Kidney glomerular epithelial cell (primary cell): ENCODE results near the gene CCDC85B.
A peak's percentile ranks its signal among the peaks of the same experiment; 100 is the strongest.
"Not testable (repeated sequence)": the region's sequence is repeated elsewhere in the genome, so short reads cannot be mapped to it uniquely, and the experiment has no call there.

Experiments used
- DNase-seq: peaks from one replicate; lab custom pipeline; 2025; lab: John Stamatoyannopoulos, UW

Gene CCDC85B

GRCh38 chr11:65887723-65888162 lies 2.7 kb upstream of the CCDC85B start:
- no peak for DNase-seq

DNA sequence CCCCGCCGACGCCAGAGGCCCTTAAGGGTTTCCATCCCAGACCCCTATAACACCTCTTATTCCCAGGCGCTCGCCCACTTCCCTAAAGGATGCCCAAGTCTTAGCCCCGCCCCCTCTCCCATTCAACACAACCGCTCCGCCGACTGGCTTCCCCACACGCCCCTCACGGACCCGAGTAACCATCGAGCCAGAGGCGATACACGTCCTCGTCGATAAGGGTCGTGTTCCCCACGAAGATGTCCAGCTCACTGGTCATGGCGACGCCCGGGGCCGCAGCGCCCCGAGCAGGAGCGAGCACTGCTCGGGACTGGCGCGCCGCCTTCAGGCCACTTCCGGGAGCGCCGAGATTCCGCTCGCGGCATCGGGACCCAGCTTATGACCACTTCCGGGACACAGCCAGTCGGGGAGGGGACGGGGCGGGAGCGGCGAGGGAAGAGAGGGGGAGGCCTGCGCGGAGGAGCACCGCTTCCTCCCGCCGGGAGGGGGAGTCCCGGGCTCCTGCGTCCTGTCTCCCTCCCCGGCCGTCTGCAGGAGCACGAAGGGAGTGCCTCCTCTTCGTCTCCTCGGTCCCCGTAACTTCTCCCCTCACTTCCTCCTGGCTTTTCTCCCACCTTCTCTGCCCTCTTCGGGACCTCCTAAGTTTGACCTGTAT lies 2.2 kb upstream of the CCDC85B start, which contains the start of gene FIBP:
Gene FIBP, minus strand, starts transcription at position 309 of the 652 bp plus-strand sequence. Its CDS starts 53 bp downstream, at position 256.
- DNase-seq = peak; percentile 95

GRCh38 chr11:65891219-65892136 lies 1.0 kb downstream of the CCDC85B start:
- DNase-seq = no peak

DNA sequence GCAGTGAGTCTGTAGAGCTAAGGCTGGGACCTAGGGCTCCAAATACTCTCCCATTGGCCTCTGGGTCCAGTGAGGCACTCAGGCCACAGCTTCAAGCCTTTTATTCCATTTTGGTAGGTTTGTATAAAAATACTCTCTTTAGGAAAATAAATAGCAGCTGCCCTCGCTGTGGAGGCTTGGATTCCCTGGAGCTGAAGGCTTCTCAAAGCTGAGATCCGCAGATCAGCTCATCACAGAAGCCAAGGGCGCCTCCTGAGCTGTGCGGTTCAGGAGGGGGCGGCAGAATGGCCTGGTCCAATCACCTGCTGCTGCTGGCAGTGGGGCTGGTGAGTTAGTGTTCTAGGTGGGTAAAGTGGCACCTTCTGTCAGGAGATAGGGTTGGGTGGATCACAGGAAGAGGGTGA lies 1.7 kb downstream of the CCDC85B start:
- DNase-seq = not testable (repeated sequence)

- no peak for DNase-seq
Observed at GRCh38 chr11:65892661-65893317, 2.3 kb downstream of the CCDC85B start.

GRCh38 chr11:65894034-65894591 lies 3.6 kb downstream of the CCDC85B start:
- DNase-seq = no peak

- no peak for DNase-seq
Observed at GRCh38 chr11:65895482-65895981, 5.1 kb downstream of the CCDC85B start.

DNA sequence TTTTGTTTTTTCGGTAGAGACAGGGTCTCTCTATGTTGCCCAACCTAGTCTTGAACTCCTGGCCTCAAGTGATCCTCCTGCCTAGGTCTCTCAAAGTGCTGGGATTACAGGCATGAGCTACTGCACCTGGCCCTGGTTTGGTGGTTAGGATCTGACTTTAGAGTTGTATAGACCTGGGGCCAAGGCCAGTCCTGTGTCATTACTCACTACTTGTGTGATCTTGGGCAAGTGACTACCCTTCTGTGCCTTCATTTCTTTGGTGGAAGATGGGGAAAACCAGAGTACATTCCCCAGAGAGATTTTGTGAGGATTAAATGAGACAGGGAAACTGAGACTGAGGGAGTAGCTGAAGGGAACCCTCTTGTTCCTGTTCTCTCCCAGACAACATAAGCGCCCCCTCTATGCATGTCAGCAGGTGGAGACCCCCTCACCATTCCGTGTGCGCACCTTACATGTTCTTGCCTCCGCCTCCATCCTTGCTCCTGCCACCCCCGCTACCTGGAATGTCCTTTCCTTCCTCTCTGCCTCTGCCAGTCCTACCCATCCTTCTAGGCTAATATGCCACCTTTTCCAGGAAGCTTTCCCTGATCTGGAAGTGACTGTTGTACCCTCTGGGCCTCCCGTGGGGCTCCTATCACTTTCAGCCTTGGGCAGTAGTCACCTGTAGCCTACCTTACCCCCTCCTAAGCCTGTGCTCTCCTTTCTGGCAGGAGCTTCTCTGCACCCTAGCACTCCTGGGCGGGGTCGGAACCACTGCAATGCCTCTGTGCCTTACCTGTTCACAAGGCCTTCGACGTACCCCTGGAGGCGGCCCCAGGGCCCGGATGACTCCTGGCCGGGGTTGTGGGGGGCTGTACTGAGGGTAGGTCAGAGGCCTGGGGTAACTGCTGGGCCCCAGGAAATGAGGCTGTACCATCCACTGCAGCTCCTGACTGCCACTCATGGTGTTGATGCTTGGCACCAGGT lies 5.8 kb downstream of the CCDC85B start:
- DNase-seq = no peak

DNA sequence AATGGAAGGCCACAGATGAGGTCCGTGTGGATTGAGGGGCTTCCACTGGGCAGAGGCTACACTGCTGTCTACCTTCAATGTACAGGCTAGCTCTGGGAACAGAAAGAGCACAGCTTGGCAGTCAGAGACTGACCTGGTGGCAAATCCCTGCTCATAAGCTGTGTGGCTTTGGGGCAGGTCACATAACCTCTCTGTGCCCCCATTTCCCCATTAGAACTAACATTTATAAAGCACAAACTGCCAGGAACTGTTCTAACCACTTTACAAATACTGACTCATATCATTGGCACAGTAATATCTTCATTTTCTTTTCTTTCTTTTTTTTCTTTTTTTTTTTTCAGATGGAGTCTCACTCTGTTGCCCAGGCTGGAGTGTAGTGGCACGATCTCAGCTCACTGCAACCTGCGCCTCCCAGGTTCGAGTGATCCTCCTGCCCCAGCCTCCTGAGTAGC lies 6.6 kb downstream of the CCDC85B start:
- no peak for DNase-seq

DNA sequence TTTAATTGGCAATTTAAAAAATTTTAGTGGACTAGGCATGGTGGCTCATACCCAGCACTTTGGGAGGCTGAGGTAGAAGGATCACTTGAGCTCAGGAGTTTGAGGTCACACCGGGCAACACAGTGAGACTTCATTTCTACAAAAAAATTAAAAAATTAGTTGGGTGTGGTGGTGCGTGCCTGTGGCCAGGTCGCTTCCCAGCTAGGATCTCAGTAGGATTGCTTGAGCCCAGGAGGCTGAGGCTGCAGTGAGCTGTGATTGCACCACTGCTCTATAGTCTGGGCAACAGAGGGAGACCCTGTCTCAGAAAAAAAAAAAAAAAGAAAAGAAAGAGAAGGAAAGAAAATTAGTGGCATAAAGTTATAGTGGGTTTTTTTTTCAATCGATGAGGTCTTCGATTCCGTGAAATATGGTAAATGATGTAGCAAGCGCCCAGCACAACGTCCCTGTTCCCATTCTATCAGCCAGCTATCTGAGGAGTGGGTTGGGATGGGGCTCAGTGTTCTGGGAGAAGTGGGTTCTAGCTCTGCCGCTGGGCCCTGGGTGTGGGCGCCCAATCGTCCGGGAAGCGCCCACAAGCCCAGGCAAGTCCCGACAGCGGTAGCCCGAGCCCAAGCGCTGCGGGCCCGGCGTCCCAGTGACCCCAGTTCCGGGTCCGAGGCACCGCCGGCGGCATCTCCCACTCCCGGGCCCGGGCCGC lies 8.3 kb downstream of the CCDC85B start:
- DNase-seq = no peak

- DNase-seq = peak; percentile 58
Observed at GRCh38 chr11:65899356-65900124, 9.1 kb downstream of the CCDC85B start.

- DNase-seq = peak; percentile 59
Observed at GRCh38 chr11:65900125-65900898, 9.8 kb downstream of the CCDC85B start, which contains the start of gene FOSL1. Gene FOSL1 (minus strand): TSS chr11:65900388. CDS start chr11:65900339, 49 bp downstream.

DNA sequence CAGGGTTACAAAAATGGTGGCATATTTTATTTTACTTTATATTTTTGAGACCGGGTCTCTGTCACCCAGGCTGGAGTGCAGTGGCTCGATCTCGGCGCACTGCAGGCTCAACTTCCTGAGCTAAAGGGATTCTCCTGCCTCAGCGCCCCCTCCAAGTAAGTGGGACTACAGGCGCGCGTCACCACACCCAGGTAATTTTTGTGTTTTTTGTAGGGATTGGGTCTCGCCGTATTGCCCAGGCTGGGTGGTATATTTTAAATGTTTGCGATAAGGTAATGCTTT lies 10.4 kb downstream of the CCDC85B start:
- no peak for DNase-seq

DNA sequence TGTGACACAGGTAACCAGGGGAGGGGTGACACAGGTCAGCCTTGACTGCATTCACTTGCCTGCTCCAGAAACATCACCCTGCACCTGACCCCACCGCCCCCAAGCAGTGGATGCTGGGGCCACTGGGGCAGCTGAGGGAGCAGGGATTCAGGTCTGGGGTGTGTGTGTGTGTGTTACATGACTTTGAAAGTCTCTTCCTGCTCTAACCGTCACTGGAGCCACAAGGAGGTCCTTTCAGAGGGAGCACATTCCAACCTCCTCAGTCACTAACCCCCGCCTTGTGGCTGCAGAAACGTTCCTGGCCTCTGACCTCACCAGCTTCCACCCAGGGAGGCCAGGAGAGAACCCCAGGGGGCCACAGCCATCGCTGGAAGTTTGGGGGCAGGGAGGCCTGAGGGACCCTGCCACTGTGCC lies 12.6 kb downstream of the CCDC85B start:
- DNase-seq = peak; percentile 76

DNA sequence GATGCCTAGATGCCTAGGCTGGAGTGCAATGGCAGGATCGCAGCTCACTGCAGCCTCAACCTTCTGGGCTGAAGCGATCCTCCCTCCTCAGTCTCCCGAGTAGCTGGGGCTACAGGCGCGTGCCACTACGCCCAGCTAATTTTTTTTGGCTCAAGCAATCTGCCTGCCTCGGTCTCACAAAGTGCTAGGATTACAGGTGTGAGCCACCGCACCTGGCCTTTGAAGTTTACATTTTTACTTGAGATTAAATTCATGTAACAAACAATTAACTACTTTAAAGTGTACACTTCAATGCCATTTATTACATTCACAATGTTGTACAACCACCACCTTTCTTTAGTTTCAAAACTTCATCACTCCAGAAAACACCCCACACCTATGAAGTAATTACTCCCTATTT lies 13.2 kb downstream of the CCDC85B start:
- no peak for DNase-seq

GRCh38 chr11:65906602-65907001 lies 16.1 kb downstream of the CCDC85B start:
- no peak for DNase-seq

DNA sequence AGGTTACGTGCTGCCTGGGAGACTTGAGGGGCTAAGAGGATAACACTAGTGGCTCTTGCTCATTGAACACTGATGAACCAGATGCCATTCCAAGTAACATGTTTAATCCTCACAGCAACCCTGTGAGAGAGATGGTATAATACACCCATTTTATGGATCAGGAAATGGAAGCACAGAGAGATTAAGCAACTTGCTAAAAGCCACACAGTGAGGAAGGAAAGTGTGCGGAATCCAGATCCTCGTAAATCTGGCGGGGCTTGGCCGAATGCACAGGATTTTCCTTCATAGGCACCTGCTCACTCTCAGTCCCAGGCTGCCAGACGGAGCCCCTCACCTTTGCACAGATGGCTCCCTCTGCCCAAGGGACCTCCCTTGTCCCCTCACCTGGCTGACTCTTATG lies 17.4 kb downstream of the CCDC85B start:
- DNase-seq = no peak

DNA sequence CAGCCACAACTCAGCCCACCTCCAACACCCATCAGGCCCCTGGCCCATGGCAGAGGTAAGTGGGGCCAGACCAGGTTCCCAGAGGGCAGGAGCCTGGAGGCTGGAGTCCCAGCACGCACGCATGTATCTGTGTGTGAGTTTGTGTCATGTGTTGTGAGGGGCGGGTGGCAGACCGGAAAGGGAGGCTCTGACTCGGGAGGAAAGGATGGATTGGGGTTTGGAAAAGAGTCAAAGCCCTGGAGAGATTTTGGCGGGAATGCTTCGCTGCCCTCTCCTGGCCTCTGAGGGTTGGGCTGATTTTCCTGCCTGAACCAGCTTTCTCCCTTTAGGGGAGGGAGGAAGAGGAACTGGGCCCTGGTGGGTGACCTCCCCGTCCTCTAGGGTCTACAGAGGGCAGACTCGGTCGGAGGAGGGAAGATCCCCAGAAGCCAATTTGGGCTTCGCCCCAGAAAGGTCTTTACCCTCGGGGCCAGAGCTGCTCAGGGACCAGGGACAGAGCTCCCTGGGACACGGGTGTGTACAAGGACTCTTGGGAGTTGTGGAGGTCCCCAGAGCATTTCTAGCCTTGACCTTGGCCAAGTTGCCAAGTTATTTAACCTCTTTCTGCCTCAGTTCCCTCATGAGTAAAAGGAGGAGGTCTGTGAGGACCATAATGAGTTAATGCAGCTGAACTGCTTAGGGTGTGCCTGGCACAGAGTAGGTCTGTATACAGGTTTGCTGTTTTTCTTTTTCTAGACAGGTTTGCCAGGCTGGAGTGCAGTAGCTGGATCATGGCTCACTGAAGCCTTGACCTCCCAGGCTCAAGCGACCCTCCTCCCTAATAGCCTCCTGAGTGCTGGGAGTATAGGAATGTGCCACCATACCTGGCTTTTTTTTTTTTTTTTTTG lies 21.5 kb downstream of the CCDC85B start:
- peak; percentile 50 for DNase-seq
